ENCODE results near the gene KRTAP6-1.

The KRTAP6-1 gene

GRCh38 chr21:30620522-30620921 lies 6.8 kb upstream of the KRTAP6-1 start, which contains the start of gene KRTAP20-4:
KRTAP20-4 (plus strand) TSS chr21:30620627.
- H3K27me3 ChIP-seq (ENCODE audit: control insufficient read depth, insufficient read depth, low read length, poor library complexity, severe bottlenecking): no peaks in the 10 kb centered on the region
- H3K4me3 ChIP-seq (ENCODE audit: insufficient read depth, low read depth, low read length): no peak within 1 kb of the TSS
- H3K36me3 ChIP-seq (ENCODE audit: control insufficient read depth, insufficient read depth, low read length): no peaks in the 10 kb centered on the region
- no peaks in the 10 kb centered on the region for H3K9me3 ChIP-seq (ENCODE audit: control insufficient read depth, low read length)
- no peak within 1 kb of the TSS for H3K27ac ChIP-seq (ENCODE audit: insufficient read depth, low read depth, low read length, poor library complexity, severe bottlenecking)
- H3K4me1 ChIP-seq (ENCODE audit: control insufficient read depth, insufficient read depth, low read length): no peaks in the 10 kb centered on the region
- 95 to 100% methylated on average over 2 to 3 of the region's 3 CpGs for WGBS, 2 experiments

- Histone ChIP-seq H3K9me3 (ENCODE audit: control insufficient read depth, low read length) (no peaks in the 10 kb centered on the region), H3K4me3 (ENCODE audit: insufficient read depth, low read depth, low read length) (no peak overlapping the region), H3K27ac (ENCODE audit: insufficient read depth, low read depth, low read length, poor library complexity, severe bottlenecking) (no peak overlapping the region), H3K27me3 (ENCODE audit: control insufficient read depth, insufficient read depth, low read length, poor library complexity, severe bottlenecking) (no peaks in the 10 kb centered on the region), H3K4me1 (ENCODE audit: control insufficient read depth, insufficient read depth, low read length) (no peaks in the 10 kb centered on the region), H3K36me3 (ENCODE audit: control insufficient read depth, insufficient read depth, low read length) (no peaks in the 10 kb centered on the region)
Observed at GRCh38 chr21:30620080-30620479, 6.3 kb upstream of the KRTAP6-1 start.

GRCh38 chr21:30616125-30616524 lies 2.4 kb upstream of the KRTAP6-1 start, which contains the start of gene KRTAP20-1:
KRTAP20-1 (plus strand) TSS chr21:30616425; CDS start chr21:30616455, 30 bp downstream.
- H3K9me3 ChIP-seq (ENCODE audit: control insufficient read depth, low read length): no peaks in the 10 kb centered on the region
- no peaks in the 10 kb centered on the region for H3K36me3 ChIP-seq (ENCODE audit: control insufficient read depth, insufficient read depth, low read length)
- H3K4me1 ChIP-seq (ENCODE audit: control insufficient read depth, insufficient read depth, low read length): no peaks in the 10 kb centered on the region
- H3K27ac ChIP-seq (ENCODE audit: insufficient read depth, low read depth, low read length, poor library complexity, severe bottlenecking): no peak within 1 kb of the TSS
- no peaks in the 10 kb centered on the region for H3K27me3 ChIP-seq (ENCODE audit: control insufficient read depth, insufficient read depth, low read length, poor library complexity, severe bottlenecking)
- 94% methylated on average over 2 of the region's 2 CpGs; no CpG with 5 or more reads in 1 of the 2 experiments for WGBS, 2 experiments
- H3K4me3 ChIP-seq (ENCODE audit: insufficient read depth, low read depth, low read length): no peak within 1 kb of the TSS

GRCh38 chr21:30615199-30615598 lies 1.5 kb upstream of the KRTAP6-1 start:
- Histone ChIP-seq H3K27ac (ENCODE audit: insufficient read depth, low read depth, low read length, poor library complexity, severe bottlenecking) (no peak overlapping the region), H3K4me3 (ENCODE audit: insufficient read depth, low read depth, low read length) (no peak overlapping the region), H3K9me3 (ENCODE audit: control insufficient read depth, low read length) (no peaks in the 10 kb centered on the region), H3K4me1 (ENCODE audit: control insufficient read depth, insufficient read depth, low read length) (no peaks in the 10 kb centered on the region), H3K27me3 (ENCODE audit: control insufficient read depth, insufficient read depth, low read length, poor library complexity, severe bottlenecking) (no peaks in the 10 kb centered on the region), H3K36me3 (ENCODE audit: control insufficient read depth, insufficient read depth, low read length) (no peaks in the 10 kb centered on the region)

- WGBS, 2 experiments: 93 to 100% methylated on average over 1 of the region's 2 CpGs
- H3K36me3 ChIP-seq (ENCODE audit: control insufficient read depth, insufficient read depth, low read length): no peaks in the 10 kb centered on the region
- no peaks in the 10 kb centered on the region for H3K27me3 ChIP-seq (ENCODE audit: control insufficient read depth, insufficient read depth, low read length, poor library complexity, severe bottlenecking)
- no peaks in the 10 kb centered on the region for H3K9me3 ChIP-seq (ENCODE audit: control insufficient read depth, low read length)
- no peak overlapping the region for H3K4me3 ChIP-seq (ENCODE audit: insufficient read depth, low read depth, low read length)
- no peaks in the 10 kb centered on the region for H3K4me1 ChIP-seq (ENCODE audit: control insufficient read depth, insufficient read depth, low read length)
- no peak overlapping the region for H3K27ac ChIP-seq (ENCODE audit: insufficient read depth, low read depth, low read length, poor library complexity, severe bottlenecking)
Observed at GRCh38 chr21:30612132-30612531, 1.6 kb downstream of the KRTAP6-1 start.

GRCh38 chr21:30605968-30606367 lies 7.8 kb downstream of the KRTAP6-1 start:
- no peak overlapping the region for H3K4me3 ChIP-seq (ENCODE audit: insufficient read depth, low read depth, low read length)
- H3K27ac ChIP-seq (ENCODE audit: insufficient read depth, low read depth, low read length, poor library complexity, severe bottlenecking): no peak overlapping the region
- no peaks in the 10 kb centered on the region for H3K27me3 ChIP-seq (ENCODE audit: control insufficient read depth, insufficient read depth, low read length, poor library complexity, severe bottlenecking)
- no peaks in the 10 kb centered on the region for H3K9me3 ChIP-seq (ENCODE audit: control insufficient read depth, low read length)
- no peaks in the 10 kb centered on the region for H3K4me1 ChIP-seq (ENCODE audit: control insufficient read depth, insufficient read depth, low read length)
- WGBS, 2 experiments: 92 to 93% methylated on average over 2 of the region's 2 CpGs
- H3K36me3 ChIP-seq (ENCODE audit: control insufficient read depth, insufficient read depth, low read length): no peaks in the 10 kb centered on the region

GRCh38 chr21:30600787-30601186 lies 12.9 kb downstream of the KRTAP6-1 start, which contains the start of gene KRTAP22-1:
KRTAP22-1 (plus strand) TSS chr21:30601087.
- Histone ChIP-seq H3K4me1 (ENCODE audit: control insufficient read depth, insufficient read depth, low read length) (no peaks in the 10 kb centered on the region), H3K27me3 (ENCODE audit: control insufficient read depth, insufficient read depth, low read length, poor library complexity, severe bottlenecking) (no peaks in the 10 kb centered on the region), H3K4me3 (ENCODE audit: insufficient read depth, low read depth, low read length) (no peak within 1 kb of the TSS), H3K36me3 (ENCODE audit: control insufficient read depth, insufficient read depth, low read length) (no peaks in the 10 kb centered on the region), H3K9me3 (ENCODE audit: control insufficient read depth, low read length) (no peaks in the 10 kb centered on the region), H3K27ac (ENCODE audit: insufficient read depth, low read depth, low read length, poor library complexity, severe bottlenecking) (no peak within 1 kb of the TSS)
- WGBS, 2 experiments: 63% methylated on average over 1 of the region's 1 CpG; no CpG with 5 or more reads in 1 of the 2 experiments

GRCh38 chr21:30598802-30599201 lies 14.9 kb downstream of the KRTAP6-1 start, which contains the start of gene KRTAP6-2:
KRTAP6-2 (minus strand) TSS chr21:30598902; CDS start chr21:30598874, 28 bp downstream.
- Histone ChIP-seq H3K27me3 (ENCODE audit: control insufficient read depth, insufficient read depth, low read length, poor library complexity, severe bottlenecking) (no peaks in the 10 kb centered on the region), H3K4me1 (ENCODE audit: control insufficient read depth, insufficient read depth, low read length) (no peaks in the 10 kb centered on the region)
- WGBS, 2 experiments: 94 to 98% methylated on average over 6 of the region's 6 CpGs

GRCh38 chr21:30592140-30592539 lies 21.6 kb downstream of the KRTAP6-1 start, which contains the start of gene KRTAP6-3:
KRTAP6-3 (plus strand) TSS chr21:30592440; CDS start chr21:30592446, 6 bp downstream.
- H3K27me3 ChIP-seq (ENCODE audit: control insufficient read depth, insufficient read depth, low read length, poor library complexity, severe bottlenecking): no peaks in the 10 kb centered on the region
- WGBS, 2 experiments: 94 to 97% methylated on average over 4 of the region's 4 CpGs

More at GRCh38 chr21:30598802-30599201, 14.9 kb downstream of the KRTAP6-1 start, which contains the start of gene KRTAP6-2:
- Histone ChIP-seq H3K27ac (ENCODE audit: insufficient read depth, low read depth, low read length, poor library complexity, severe bottlenecking) (no peak within 1 kb of the TSS), H3K36me3 (ENCODE audit: control insufficient read depth, insufficient read depth, low read length) (no peaks in the 10 kb centered on the region), H3K9me3 (ENCODE audit: control insufficient read depth, low read length) (no peaks in the 10 kb centered on the region), H3K4me3 (ENCODE audit: insufficient read depth, low read depth, low read length) (no peak within 1 kb of the TSS)

GRCh38 chr21:30590297-30590696 lies 23.4 kb downstream of the KRTAP6-1 start, which contains the start of gene KRTAP22-2:
KRTAP22-2 (minus strand) TSS chr21:30590397.
- Histone ChIP-seq H3K9me3 (ENCODE audit: control insufficient read depth, low read length) (no peaks in the 10 kb centered on the region), H3K4me3 (ENCODE audit: insufficient read depth, low read depth, low read length) (no peak within 1 kb of the TSS), H3K27ac (ENCODE audit: insufficient read depth, low read depth, low read length, poor library complexity, severe bottlenecking) (no peak within 1 kb of the TSS), H3K27me3 (ENCODE audit: control insufficient read depth, insufficient read depth, low read length, poor library complexity, severe bottlenecking) (no peaks in the 10 kb centered on the region), H3K36me3 (ENCODE audit: control insufficient read depth, insufficient read depth, low read length) (no peaks in the 10 kb centered on the region), H3K4me1 (ENCODE audit: control insufficient read depth, insufficient read depth, low read length) (no peaks in the 10 kb centered on the region)

More at GRCh38 chr21:30592140-30592539, 21.6 kb downstream of the KRTAP6-1 start, which contains the start of gene KRTAP6-3:
- Histone ChIP-seq H3K4me3 (ENCODE audit: insufficient read depth, low read depth, low read length) (no peak within 1 kb of the TSS), H3K36me3 (ENCODE audit: control insufficient read depth, insufficient read depth, low read length) (no peaks in the 10 kb centered on the region), H3K27ac (ENCODE audit: insufficient read depth, low read depth, low read length, poor library complexity, severe bottlenecking) (no peak within 1 kb of the TSS), H3K4me1 (ENCODE audit: control insufficient read depth, insufficient read depth, low read length) (no peaks in the 10 kb centered on the region), H3K9me3 (ENCODE audit: control insufficient read depth, low read length) (no peaks in the 10 kb centered on the region)

All from ectodermal cell (in vitro differentiated cells).